GM15510 (cell line): Measurements from ENCODE around the gene PPP1R26.

Experiments
- POLR2A ChIP-seq: IDR thresholded peaks from 3 replicates; pipeline ENCODE4 v1.6.1; 2011; ENCODE audit warnings: borderline replicate concordance; ENCODE audit not compliant: insufficient read length; ENCODE audit errors: extremely low read depth

The PPP1R26 gene

GRCh38 chr9:135509458-135509857 is 29.9 kb downstream of the PPP1R26 start:
- no peak for TF ChIP-seq POLR2A

DNA sequence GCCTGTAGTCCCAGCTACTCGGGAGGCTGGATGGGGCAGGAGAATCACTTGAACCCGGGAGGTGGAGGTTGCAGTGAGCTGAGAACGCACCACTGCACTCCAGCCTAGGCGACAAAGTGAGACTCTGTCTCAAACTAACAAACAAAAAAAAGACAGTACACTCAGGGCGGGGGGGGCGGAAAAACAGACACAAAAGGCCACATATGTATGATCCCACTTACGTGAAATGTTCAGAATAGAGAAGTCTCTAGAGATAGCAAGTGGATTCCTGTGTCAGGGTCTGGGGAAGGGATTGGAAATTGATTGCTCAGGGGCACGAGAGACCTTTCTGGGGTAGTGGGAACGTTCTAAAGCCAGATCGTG is 32.6 kb downstream of the PPP1R26 start:
- no peak for TF ChIP-seq POLR2A

- TF ChIP-seq POLR2A = no peak
Observed at GRCh38 chr9:135512904-135513303, 33.3 kb downstream of the PPP1R26 start.

DNA sequence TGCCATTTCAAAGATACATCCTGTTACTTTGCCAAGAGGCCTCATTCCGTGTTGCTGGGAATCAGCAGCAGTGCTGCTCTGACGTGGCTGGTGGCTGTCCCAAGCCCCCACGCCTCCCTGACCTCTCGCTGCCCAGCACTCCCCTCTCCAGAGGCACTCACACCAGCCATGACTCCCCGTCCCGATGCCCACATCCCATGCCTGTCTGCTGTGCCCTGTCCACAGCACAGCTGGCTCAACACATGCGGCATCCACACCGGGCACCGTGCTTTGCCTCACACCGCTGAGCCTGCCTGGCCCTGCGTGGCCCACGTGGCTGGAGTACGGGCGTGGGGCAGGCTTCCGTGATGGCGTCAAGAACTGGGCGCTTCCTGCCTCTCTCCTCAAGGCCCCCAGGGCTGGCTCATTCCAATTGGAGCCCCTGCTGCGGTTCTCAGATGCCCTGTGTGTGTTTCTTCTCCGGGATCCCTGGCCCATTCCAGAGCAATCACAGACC is 33.8 kb downstream of the PPP1R26 start:
- no peak for TF ChIP-seq POLR2A

GRCh38 chr9:135514342-135515082 is 34.9 kb downstream of the PPP1R26 start:
- TF ChIP-seq POLR2A = no peak

GRCh38 chr9:135515083-135515951 is 35.7 kb downstream of the PPP1R26 start:
- no peak for TF ChIP-seq POLR2A

DNA sequence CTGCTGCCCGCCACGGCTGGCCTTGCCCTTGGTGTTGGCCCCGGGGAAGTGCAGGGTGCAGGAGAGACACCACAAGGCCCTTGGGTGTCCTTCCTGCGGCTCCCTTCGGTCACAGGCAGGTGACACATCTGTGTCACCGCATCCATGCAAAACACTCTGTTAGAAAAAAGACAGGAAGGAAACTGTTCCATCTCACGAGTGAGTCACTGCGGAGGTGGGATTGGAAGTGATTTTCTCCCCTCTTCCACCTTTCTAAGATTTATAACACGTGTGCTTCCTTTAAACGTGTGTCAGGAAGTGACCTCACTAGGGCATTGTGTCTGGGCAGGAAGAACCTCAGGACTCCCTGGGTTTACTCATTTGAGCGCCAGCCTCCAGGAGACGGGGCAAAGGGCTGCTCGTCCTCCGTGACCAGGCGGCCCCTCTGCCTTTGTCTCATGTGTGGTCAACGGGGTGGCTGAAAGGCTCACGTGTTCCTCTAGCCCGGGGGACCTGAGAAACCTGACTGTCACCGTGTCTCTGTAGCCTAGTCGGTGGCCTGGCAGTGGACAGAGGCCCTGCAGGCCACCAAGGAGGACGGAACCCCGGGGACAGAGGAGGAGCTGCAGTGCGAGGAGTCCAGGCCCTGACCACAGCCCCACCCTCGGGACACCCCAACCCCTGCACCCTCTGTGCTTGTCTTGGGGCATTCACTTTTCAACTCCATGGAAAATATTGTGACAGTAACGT is 36.7 kb downstream of the PPP1R26 start:
- no peak for TF ChIP-seq POLR2A

DNA sequence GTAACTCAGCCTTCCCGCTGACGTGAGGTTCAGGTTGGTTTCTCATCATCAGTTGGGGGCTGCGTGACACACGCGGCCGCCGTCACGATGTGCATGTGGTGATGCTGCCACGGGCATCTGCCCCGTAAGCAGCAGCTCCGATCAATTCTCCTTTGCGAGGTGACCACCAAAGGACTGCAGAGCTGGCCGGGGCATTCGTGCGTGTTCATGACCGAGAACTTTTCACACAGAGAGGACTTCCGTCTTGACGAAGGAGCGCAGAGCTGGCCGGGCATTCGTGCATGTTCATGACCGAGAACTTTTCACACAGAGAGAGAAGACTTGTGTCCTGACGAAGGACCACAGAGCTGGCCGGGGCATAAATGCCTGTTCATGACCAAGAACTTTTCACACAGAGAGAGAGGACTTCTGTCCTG is 37.8 kb downstream of the PPP1R26 start:
- TF ChIP-seq POLR2A = no peak

GRCh38 chr9:135519179-135519971 is 39.8 kb downstream of the PPP1R26 start:
- no peak for TF ChIP-seq POLR2A

DNA sequence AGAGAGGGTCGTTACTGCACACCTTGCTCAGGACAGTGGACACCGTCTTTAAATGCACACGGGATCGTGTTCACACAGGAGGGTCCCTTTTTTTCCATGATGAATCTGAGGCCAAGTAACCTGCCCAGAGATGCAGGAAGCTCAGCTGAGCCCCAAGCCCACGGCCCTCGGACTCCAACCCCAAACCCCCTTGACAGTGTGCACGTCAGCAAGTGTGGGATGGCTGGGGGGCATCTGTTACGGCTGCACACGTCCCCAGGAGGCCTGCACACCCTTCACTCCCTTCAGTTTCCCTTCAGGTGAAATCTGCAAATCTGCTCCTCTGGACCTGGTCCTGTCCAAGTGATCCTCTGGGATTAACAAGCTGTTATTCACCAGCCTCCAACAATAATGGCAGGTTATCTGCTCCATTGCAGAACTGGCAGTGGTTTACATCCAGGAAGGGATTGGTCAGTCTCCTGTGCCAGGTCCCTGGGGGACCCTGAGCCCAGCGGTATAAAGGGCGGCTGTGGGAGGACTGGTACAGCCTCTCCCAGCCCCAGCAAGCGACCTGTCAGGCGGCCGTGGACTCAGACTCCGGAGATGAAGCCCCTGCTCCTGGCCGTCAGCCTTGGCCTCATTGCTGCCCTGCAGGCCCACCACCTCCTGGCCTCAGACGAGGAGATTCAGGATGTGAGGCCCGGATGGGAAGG is 41.5 kb downstream of the PPP1R26 start, which contains the start of gene LCN1:
LCN1 (plus strand) TSS at position 525 of the 692 bp plus-strand sequence; CDS start at position 583, 58 bp downstream.
- TF ChIP-seq POLR2A = no peak

DNA sequence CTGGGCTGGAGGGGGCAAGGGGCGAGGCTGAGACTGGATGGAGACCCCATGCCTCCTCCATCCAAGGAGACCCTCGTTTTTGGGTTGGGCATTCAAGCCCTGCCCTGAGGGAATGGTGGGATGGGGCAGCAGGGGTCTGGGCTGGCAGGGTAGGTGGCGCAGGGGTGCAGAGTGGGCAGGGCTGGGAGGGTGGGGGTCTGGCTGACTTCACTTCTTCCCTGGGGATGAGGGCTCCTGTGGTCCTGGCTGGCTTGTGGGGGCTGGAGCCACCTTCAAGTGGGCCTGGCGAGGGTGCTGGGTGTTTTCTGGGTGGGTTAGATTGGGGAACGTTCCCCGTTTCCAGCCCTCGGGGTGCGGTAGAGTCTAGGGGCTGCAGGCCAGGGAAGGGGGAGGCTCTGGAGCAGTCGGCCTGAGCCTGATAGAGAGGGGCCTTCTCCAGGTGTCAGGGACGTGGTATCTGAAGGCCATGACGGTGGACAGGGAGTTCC is 42.1 kb downstream of the PPP1R26 start:
- no peak for TF ChIP-seq POLR2A

- no peak for TF ChIP-seq POLR2A
Observed at GRCh38 chr9:135522137-135522877, 42.7 kb downstream of the PPP1R26 start.

DNA sequence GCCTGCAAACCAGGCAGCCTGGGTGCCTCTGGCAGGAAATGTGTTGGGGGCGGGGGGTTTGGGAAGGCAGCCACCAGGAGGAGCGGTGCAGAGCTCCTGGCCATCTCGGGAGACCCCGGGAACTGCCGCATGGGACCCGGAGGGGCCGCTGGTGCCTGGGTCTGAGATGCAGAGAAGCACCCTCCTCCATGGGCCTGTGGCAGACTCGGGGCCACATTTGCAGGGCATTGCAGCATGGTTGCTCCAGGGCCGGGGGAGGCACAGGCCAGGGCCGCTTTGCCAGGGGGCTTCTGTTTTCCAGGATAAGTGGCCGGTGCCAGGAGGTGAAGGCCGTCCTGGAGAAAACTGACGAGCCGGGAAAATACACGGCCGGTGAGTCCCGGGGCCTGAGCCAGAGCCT is 43.3 kb downstream of the PPP1R26 start:
- TF ChIP-seq POLR2A = no peak
